ENCODE measurements around the gene SHISAL2A.

The SHISAL2A gene

DNA sequence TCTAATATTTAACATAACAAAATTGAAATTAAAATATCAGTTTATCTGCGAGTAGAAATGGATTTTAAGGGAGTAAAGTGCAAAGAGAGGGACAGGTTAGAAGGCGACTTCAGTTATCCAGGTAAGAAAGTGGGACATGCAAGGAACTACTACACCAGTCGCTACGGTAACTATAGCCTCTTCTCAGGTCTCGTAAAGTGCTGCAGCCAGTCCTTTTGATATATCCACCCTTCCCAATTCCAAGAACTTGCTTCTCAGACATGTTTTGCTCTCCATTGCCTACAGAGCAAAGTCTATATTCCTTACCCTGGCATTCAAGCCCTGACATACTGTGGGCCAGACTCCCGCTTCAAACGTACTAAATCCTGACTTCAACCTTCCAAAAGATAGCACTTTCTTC lies 62.7 kb downstream of the SHISAL2A start:
- TF ChIP-seq NFIC (IDR thresholded peaks at IDR 0.05) (no peak), EGR1 (IDR thresholded peaks at IDR 0.05) (no peak), YY1 (IDR thresholded peaks at IDR 0.05; ENCODE audit: low read depth) (no peak), TCF12 (IDR thresholded peaks at IDR 0.05; ENCODE audit: low read depth) (no peak), EP300 (IDR thresholded peaks at IDR 0.05; ENCODE audit: borderline replicate concordance) (no peak), CREB1 (IDR thresholded peaks at IDR 0.05; ENCODE audit: low read depth) (no peak), CEBPB (IDR thresholded peaks at IDR 0.05) (no peak), TEAD4 (IDR thresholded peaks at IDR 0.05) (no peak), RAD21 (IDR thresholded peaks at IDR 0.05; ENCODE audit: low read depth) (no peak), TAF1 (IDR thresholded peaks at IDR 0.05; ENCODE audit: low read depth) (no peak)
- TF ChIP-seq, protein P1, sequence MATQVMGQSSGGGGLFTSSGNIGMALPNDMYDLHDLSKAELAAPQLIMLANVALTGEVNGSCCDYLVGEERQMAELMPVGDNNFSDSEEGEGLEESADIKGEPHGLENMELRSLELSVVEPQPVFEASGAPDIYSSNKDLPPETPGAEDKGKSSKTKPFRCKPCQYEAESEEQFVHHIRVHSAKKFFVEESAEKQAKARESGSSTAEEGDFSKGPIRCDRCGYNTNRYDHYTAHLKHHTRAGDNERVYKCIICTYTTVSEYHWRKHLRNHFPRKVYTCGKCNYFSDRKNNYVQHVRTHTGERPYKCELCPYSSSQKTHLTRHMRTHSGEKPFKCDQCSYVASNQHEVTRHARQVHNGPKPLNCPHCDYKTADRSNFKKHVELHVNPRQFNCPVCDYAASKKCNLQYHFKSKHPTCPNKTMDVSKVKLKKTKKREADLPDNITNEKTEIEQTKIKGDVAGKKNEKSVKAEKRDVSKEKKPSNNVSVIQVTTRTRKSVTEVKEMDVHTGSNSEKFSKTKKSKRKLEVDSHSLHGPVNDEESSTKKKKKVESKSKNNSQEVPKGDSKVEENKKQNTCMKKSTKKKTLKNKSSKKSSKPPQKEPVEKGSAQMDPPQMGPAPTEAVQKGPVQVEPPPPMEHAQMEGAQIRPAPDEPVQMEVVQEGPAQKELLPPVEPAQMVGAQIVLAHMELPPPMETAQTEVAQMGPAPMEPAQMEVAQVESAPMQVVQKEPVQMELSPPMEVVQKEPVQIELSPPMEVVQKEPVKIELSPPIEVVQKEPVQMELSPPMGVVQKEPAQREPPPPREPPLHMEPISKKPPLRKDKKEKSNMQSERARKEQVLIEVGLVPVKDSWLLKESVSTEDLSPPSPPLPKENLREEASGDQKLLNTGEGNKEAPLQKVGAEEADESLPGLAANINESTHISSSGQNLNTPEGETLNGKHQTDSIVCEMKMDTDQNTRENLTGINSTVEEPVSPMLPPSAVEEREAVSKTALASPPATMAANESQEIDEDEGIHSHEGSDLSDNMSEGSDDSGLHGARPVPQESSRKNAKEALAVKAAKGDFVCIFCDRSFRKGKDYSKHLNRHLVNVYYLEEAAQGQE (IDR thresholded peaks at IDR 0.05; ENCODE audit: low read depth): no peak
- TF ChIP-seq, protein P2, sequence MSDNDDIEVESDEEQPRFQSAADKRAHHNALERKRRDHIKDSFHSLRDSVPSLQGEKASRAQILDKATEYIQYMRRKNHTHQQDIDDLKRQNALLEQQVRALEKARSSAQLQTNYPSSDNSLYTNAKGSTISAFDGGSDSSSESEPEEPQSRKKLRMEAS (IDR thresholded peaks at IDR 0.05): no peak

DNA sequence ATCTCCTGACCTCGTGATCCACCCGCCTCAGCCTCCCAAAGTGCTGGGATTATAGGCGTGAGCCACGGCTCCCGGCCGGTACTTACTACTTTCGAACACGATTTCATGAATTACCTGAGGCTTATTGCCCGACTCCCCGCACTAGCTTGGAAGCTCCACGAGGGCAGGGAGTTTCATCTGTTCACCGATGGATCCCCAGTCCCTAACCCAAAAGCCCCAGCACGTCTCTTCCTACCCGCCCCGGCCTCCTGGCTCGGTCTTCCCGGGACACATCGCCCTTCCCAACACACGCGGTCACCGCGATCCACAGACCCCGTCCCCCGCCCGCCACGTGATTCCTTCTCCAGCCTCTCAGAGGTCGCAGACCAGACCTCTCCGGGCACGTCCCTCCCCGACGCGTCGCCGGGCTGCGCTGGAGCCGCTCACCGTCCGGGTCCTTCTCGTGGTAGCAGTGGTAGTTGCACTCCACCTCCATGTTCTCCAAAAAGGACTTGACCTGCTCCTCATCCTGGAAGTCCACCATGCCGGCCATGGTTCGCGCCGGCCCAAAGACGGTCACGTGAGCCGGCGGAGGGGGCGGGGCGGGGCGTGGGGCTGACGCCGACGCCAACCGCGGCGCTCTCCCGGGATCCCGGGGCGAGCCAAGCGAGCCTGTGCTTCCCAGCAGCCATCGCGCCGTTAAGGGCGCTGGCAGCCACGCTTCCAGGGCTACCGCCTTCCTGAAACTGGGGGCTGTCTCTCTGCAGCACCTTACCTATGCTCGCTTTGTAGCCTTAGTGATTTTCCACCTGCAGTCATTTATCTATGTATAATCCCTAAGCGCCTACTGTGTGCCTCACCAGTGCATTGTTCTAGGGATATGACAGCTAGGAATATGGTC lies 65.1 kb downstream of the SHISAL2A start, which contains the start of gene COA7:
COA7 (minus strand) TSS at position 553 of the 880 bp plus-strand sequence; CDS start at position 532, 21 bp downstream.
- TF ChIP-seq YY1 (IDR thresholded peaks at IDR 0.05; ENCODE audit: low read depth) (peak; percentile 88), EGR1 (IDR thresholded peaks at IDR 0.05) (no peak), TCF12 (IDR thresholded peaks at IDR 0.05; ENCODE audit: low read depth) (no peak), NFIC (IDR thresholded peaks at IDR 0.05) (no peak; the same call in 1 of the 2 replicates), CEBPB (IDR thresholded peaks at IDR 0.05) (no peak), CREB1 (IDR thresholded peaks at IDR 0.05; ENCODE audit: low read depth) (no peak), TEAD4 (IDR thresholded peaks at IDR 0.05) (0 out of 2 replicates have a peak, but pooled peaks have one; percentile 3), RAD21 (IDR thresholded peaks at IDR 0.05; ENCODE audit: low read depth) (no peak), ZBTB7A (IDR thresholded peaks at IDR 0.05; ENCODE audit: low read depth) (no peak), FOXM1 (IDR thresholded peaks at IDR 0.05; ENCODE audit: borderline replicate concordance, low read depth) (no peak), TAF1 (IDR thresholded peaks at IDR 0.05; ENCODE audit: low read depth) (peak; percentile 88), EP300 (IDR thresholded peaks at IDR 0.05; ENCODE audit: borderline replicate concordance) (no peak)
- TF ChIP-seq, protein P3, sequence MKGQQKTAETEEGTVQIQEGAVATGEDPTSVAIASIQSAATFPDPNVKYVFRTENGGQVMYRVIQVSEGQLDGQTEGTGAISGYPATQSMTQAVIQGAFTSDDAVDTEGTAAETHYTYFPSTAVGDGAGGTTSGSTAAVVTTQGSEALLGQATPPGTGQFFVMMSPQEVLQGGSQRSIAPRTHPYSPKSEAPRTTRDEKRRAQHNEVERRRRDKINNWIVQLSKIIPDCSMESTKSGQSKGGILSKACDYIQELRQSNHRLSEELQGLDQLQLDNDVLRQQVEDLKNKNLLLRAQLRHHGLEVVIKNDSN (IDR thresholded peaks at IDR 0.05): peak; percentile 93
- TF ChIP-seq, protein P2 (IDR thresholded peaks at IDR 0.05): peak; percentile 99
- TF ChIP-seq, protein P1 (IDR thresholded peaks at IDR 0.05; ENCODE audit: low read depth): no peak

DNA sequence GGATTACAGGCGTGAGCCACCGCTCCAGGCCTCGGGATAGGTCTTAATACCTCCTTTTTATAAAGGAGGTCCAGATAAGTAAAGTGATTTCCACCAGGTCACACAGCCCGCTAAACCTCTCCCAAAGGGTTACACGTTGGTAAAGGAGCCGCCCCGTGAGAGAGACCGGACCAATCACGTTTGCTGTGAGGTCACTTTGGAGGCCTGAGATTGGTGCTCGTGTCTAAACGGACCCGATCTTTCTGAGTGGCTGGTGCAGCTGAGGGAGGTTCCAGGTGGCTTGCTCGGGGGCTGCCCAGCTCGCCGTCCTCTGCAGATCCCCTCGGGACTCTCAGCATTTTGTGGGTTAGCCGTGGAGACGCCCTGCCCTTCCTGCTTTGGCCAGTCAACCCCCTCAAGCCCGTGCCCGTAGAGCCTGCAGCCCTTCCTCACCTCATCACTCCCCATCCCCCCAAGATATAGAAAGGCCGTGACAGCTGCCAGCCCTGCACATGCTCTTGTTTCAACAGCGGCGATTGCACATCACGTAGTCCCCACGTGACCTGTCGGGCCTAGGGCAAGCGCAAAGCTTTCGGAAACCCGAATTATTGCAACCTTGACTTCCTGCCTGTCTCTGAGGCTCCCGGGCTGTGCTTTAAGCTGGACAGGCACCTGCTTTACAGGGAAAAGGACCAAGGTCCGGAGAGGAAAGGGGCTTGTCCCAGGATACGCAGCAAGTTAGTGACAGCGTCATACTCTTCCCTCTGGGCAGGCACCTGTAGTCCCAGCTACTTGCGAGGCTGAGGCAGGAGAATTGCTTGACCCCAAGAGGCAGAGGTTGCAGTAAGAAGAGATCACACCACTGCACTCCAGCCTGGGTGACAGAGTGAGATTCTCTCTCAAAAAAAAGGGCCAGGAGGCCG lies 70.2 kb downstream of the SHISAL2A start:
- no peak; the same call in 1 of the 2 replicates for TF ChIP-seq NFIC (IDR thresholded peaks at IDR 0.05)
- TF ChIP-seq, protein P2 (IDR thresholded peaks at IDR 0.05): peak; percentile 99
- no peak for TF ChIP-seq ZBTB7A (IDR thresholded peaks at IDR 0.05; ENCODE audit: low read depth)
- peak; percentile 47; the same call in 1 of the 2 replicates for TF ChIP-seq TCF12 (IDR thresholded peaks at IDR 0.05; ENCODE audit: low read depth)
- no peak for TF ChIP-seq RAD21 (IDR thresholded peaks at IDR 0.05; ENCODE audit: low read depth)
- TF ChIP-seq, protein P3 (IDR thresholded peaks at IDR 0.05): peak; percentile 99
- no peak for TF ChIP-seq CREB1 (IDR thresholded peaks at IDR 0.05; ENCODE audit: low read depth)
- no peak for TF ChIP-seq EP300 (IDR thresholded peaks at IDR 0.05; ENCODE audit: borderline replicate concordance)
- no peak for TF ChIP-seq TAF1 (IDR thresholded peaks at IDR 0.05; ENCODE audit: low read depth)
- TF ChIP-seq EGR1 (IDR thresholded peaks at IDR 0.05): no peak
- TF ChIP-seq CEBPB (IDR thresholded peaks at IDR 0.05): peak; percentile 76
- TF ChIP-seq, protein P1 (IDR thresholded peaks at IDR 0.05; ENCODE audit: low read depth): no peak
